IMR-90 (cell line): Measurements from ENCODE around the gene AFAP1L2. TPM values are rescaled to one million over a fixed set of nuclear protein-coding genes. Genes with fewer than 3 reads are reported as not detected.

Experiments used
- ATAC-seq: fragments of 200-7000 bp; cut with Tn5 transposase; 2 replicates; pipeline ENCODE4 v1.9.1; 2020; ENCODE audit warnings: low read depth, mild to moderate bottlenecking, moderate library complexity
- BruUV-seq: library from RNA; stranded (reverse); fragments of 400-500 nt; replicated peaks from 2 replicates; lab custom pipeline; 2021; lab: Mats Ljungman, UMichigan
- CTCF ChIA-PET: fragments of 300-600 bp; formaldehyde crosslinking; extraction: SDS; loops from one replicate; lab custom pipeline; 2021; ENCODE audit warnings: antibody characterized with exemption; lab: Yijun Ruan, JAX
- POLR2A ChIA-PET: fragments of 300-600 bp; sonication (Branson Sonifier 250); formaldehyde crosslinking; loops from one replicate; lab custom pipeline; 2022; ENCODE audit warnings: antibody characterized with exemption; ENCODE audit not compliant: unreplicated experiment; lab: Charles Lee
- DNase-seq: peaks from one replicate; pipeline ENCODE4 v3.0.0; 2013
- H2AFZ ChIP-seq: replicated peaks from 2 replicates; pipeline ENCODE3; 2013; ENCODE audit warnings: low read length, mild to moderate bottlenecking; ENCODE audit not compliant: poor library complexity
- H2AK5ac ChIP-seq: 2 replicates; pipeline ENCODE4 v1.6.1; 2013; ENCODE audit warnings: low read depth, low read length, inconsistent platforms
- H2AK9ac ChIP-seq: replicated peaks from 2 replicates; pipeline ENCODE3; 2013; ENCODE audit warnings: mild to moderate bottlenecking, low read depth, low read length, moderate library complexity; ENCODE audit not compliant: poor library complexity
- H2BK120ac ChIP-seq: 2 replicates; pipeline ENCODE4 v1.6.1; 2013; ENCODE audit warnings: low read depth, low read length, inconsistent platforms
- H2BK15ac ChIP-seq: 3 replicates; pipeline ENCODE4 v1.6.1; 2013; ENCODE audit warnings: low read depth, low read length, inconsistent platforms
- H2BK20ac ChIP-seq: 2 replicates; pipeline ENCODE4 v1.6.1; 2013; ENCODE audit warnings: low read depth, mild to moderate bottlenecking, inconsistent platforms, low read length, moderate library complexity
- H2BK5ac ChIP-seq: 2 replicates; pipeline ENCODE4 v1.6.1; 2013; ENCODE audit warnings: mild to moderate bottlenecking, low read depth, low read length, inconsistent platforms; ENCODE audit not compliant: poor library complexity, severe bottlenecking
- H3K14ac ChIP-seq: replicated peaks from 2 replicates; pipeline ENCODE4 v1.6.1; 2013; ENCODE audit warnings: low read depth, low read length, inconsistent platforms
- H3K18ac ChIP-seq: 2 replicates; pipeline ENCODE4 v1.6.1; 2013; ENCODE audit warnings: low read depth, low read length, control low read depth
- H3K23ac ChIP-seq: 2 replicates; pipeline ENCODE4 v1.6.1; 2013; ENCODE audit warnings: low read depth, low read length, inconsistent platforms
- H3K27ac ChIP-seq: 2 replicates; pipeline ENCODE4 v1.5.1; 2013; ENCODE audit warnings: mild to moderate bottlenecking, control low read depth, low read length; ENCODE audit not compliant: insufficient read depth
- H3K27me3 ChIP-seq: 2 replicates; pipeline ENCODE4 v1.6.1; 2013; ENCODE audit warnings: low read length; ENCODE audit not compliant: control insufficient read depth, insufficient read depth
- H3K36me3 ChIP-seq: 2 replicates; pipeline ENCODE4 v1.6.1; 2013; ENCODE audit warnings: low read length, mixed read lengths; ENCODE audit not compliant: control insufficient read depth, insufficient read depth
- H3K4ac ChIP-seq: 2 replicates; pipeline ENCODE4 v1.6.1; 2013; ENCODE audit warnings: low read depth, low read length, inconsistent platforms
- H3K4me1 ChIP-seq: 2 replicates; pipeline ENCODE4 v1.6.1; 2013; ENCODE audit warnings: low read length, mixed read lengths; ENCODE audit not compliant: control insufficient read depth, insufficient read depth
- H3K4me2 ChIP-seq: 2 replicates; pipeline ENCODE4 v1.6.1; 2013; ENCODE audit warnings: low read depth, mild to moderate bottlenecking, control low read depth, low read length, moderate library complexity
- H3K4me3 ChIP-seq: 2 replicates; pipeline ENCODE4 v1.5.1; 2013; ENCODE audit warnings: low read depth, mild to moderate bottlenecking, control low read depth, low read length, moderate library complexity; ENCODE audit not compliant: insufficient read depth
- H3K56ac ChIP-seq: 2 replicates; pipeline ENCODE4 v1.6.1; 2013; ENCODE audit warnings: low read length, inconsistent platforms; ENCODE audit not compliant: insufficient read depth; ENCODE audit errors: extremely low read depth
- H3K79me1 ChIP-seq, 2 experiments: 2 replicates each; pipeline ENCODE4 v1.6.1; 2013; ENCODE audit warnings: low read length in 2 of 2, inconsistent platforms in 1 of 2, low read depth in 1 of 2
- H3K9ac ChIP-seq: 2 replicates; pipeline ENCODE4 v1.6.1; 2013; ENCODE audit warnings: low read depth, low read length, control low read depth
- H3K9me1 ChIP-seq: 2 replicates; pipeline ENCODE4 v1.6.1; 2013; ENCODE audit warnings: low read length, inconsistent platforms; ENCODE audit not compliant: insufficient read depth
- H3K9me3 ChIP-seq: 2 replicates; pipeline ENCODE4 v1.6.1; 2013; ENCODE audit warnings: low read length; ENCODE audit not compliant: control insufficient read depth, insufficient read depth
- H4K20me1 ChIP-seq: 2 replicates; pipeline ENCODE4 v1.6.1; 2013; ENCODE audit warnings: low read length, inconsistent platforms; ENCODE audit not compliant: insufficient read depth
- H4K5ac ChIP-seq: 2 replicates; pipeline ENCODE4 v1.6.1; 2013; ENCODE audit warnings: mild to moderate bottlenecking, low read depth, low read length, control low read depth
- H4K8ac ChIP-seq, 2 experiments: 2 replicates each; pipeline ENCODE4 v1.6.1; 2013; ENCODE audit warnings: low read depth in 2 of 2, low read length in 2 of 2, control low read depth in 1 of 2, inconsistent platforms in 1 of 2
- H4K91ac ChIP-seq: 2 replicates; pipeline ENCODE4 v1.6.1; 2013; ENCODE audit warnings: low read depth, low read length, inconsistent platforms; ENCODE audit not compliant: insufficient read depth
- BHLHE40 ChIP-seq: fragments of 150-350 bp; IDR thresholded peaks from 2 replicates; pipeline ENCODE4 v1.6.1; 2016; ENCODE audit warnings: mild to moderate bottlenecking, low read depth, low read length
- CEBPB ChIP-seq: IDR thresholded peaks from 2 replicates; pipeline ENCODE4 v1.6.1; 2012; ENCODE audit warnings: low read depth, low read length, improper control_type of control experiment
- CHD1 ChIP-seq: IDR thresholded peaks from 2 replicates; pipeline ENCODE4 v1.6.1; 2012; ENCODE audit warnings: low read depth, low read length, improper control_type of control experiment
- WGBS, 2 experiments: methylation state at CpG; one replicate each; pipeline versions ENCODE4 v1.1.5 to v1.1.7; 2013; ENCODE audit warnings: missing lambda C conversion rate in 2 of 2; ENCODE audit not compliant: insufficient read length in 1 of 2; ENCODE audit errors: extremely low coverage in 2 of 2; 5-methylcytosine and 5-hydroxymethylcytosine counted together
- dilution Hi-C: fragments of 300-500 bp; cut with HindIII; formaldehyde crosslinking; loops from one replicate; pipeline ENCODE4 v1.14.3; 2018; ENCODE audit warnings: low sequenced_read_pairs; ENCODE audit not compliant: unreplicated experiment
- in situ Hi-C: fragments of 300-500 bp; cut with MboI; formaldehyde crosslinking; loops from 3 replicates; pipeline ENCODE4 v1.14.3; 2019; ENCODE audit warnings: low sequenced_read_pairs, inconsistent platforms, mixed read lengths
- intact Hi-C: fragments of 100-400 bp; cut with micrococcal nuclease; formaldehyde crosslinking; loops from 2 replicates; pipeline ENCODE4 v1.10.0; 2022
- polyA plus RNA-seq, 3 experiments: library from polyadenylated mRNA; depleted of rRNA; stranded (reverse); fragments of >200 nt; gene quantifications; 2 replicates each; pipeline ENCODE4 v1.2.3, GENCODE V29; 2012; ENCODE audit warnings: low replicate concordance in 1 of 3
- total RNA-seq: library from RNA; depleted of rRNA; stranded (reverse); fragments of >200 nt; gene quantifications from 2 replicates; pipeline ENCODE4 v1.2.3, GENCODE V29; 2012

AFAP1L2 gene
- total and polyA plus RNA-seq, 2 of the 4 experiments (the other 2 are of a cell fraction): under 0.01 to 0.10 TPM

DNA sequence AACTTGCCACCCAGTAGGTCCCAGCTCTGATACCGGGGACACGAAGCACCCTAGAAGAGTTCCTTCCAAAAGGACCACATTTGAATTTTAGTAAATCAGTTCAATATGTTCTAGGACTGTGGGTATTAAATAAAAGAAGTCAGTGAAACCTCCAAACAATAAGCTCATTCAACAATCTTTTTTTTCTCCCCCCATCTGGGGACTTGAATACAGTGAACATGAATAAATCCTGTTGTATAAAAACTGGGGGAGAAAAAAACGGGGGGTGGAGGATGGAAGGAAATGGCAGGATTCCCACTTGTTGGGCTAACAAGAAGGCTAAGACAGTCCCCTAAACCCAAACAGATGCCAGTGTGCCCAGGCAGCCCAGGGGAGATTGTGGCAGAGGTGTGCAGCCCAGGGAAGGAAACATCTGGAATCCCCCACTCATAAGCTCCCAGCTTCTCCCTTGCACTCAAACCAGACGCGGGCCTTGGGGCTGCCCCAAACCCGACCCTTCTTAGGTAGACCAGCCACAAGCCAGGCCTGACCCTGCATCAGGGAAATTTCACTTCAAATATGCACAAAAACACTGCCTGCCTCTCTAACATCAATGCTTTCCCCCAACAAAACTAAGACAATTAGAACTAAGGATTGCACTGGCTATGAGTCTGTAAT is 8.8 kb downstream of the AFAP1L2 start:
- Histone ChIP-seq H2BK5ac (no peak overlapping the region), H2AFZ (no peak overlapping the region), H3K4me1 (peaks cover 1% of the 10 kb centered on the region; the same call in 1 of the 2 replicates), H2BK15ac (no peak overlapping the region), H3K9me3 (no peaks in the 10 kb centered on the region), H3K27me3 (peaks cover 48% of the 10 kb centered on the region), H3K23ac (no peak overlapping the region), H3K4ac (no peak overlapping the region), H4K91ac (no peak overlapping the region), H3K79me1 (no peaks in the 10 kb centered on the region), H3K36me3 (no peaks in the 10 kb centered on the region), H3K9ac (no peak overlapping the region), H2AK5ac (no peak overlapping the region), H3K18ac (no peak overlapping the region), H2AK9ac (no peak overlapping the region), H4K5ac (no peak overlapping the region), H2BK20ac (no peak overlapping the region), H4K20me1 (no peaks in the 10 kb centered on the region), H2BK120ac (no peak overlapping the region), H3K27ac (no peak overlapping the region), H3K14ac (no peak overlapping the region), H3K56ac (no peak overlapping the region), H3K4me3 (no peak overlapping the region), H4K8ac (no peak overlapping the region), H3K9me1 (no peaks in the 10 kb centered on the region), H3K4me2 (no peak overlapping the region)
- ATAC-seq: no peak
- no peak for TF ChIP-seq CEBPB
- no peak for TF ChIP-seq CHD1
- no peak for TF ChIP-seq BHLHE40
- intact Hi-C loops: no loop called here
- no CpG with 5 or more reads among the region's 6 CpGs for WGBS, 2 experiments
- in situ Hi-C loops: no loop called here
- BruUV-seq: no TSS peak
- dilution Hi-C loops: no loop called here
- ChIA-PET POLR2A (no interaction called here), CTCF (no interaction called here)
- no peak for DNase-seq
